ENCODE measurements around the gene ADAM23.

Gene ADAM23

DNA sequence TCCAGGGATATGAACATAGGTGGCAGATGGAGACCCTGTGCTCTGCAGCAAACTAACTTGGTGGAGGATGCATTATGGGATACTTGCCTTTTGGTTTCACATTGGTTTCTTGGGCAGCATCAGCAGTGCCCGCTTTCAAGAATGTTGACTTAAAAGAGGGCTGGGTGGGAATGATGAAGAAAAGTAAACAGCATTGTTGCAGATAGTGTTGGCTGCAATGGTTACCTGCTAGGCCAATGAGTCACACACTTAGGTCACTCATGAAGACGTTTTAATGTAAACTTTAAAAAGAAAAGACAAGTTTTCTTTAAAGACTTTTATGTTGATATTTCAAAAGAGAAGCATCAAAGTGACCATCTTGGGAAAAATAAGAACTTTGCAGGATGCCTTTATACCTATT is 172.8 kb downstream of the ADAM23 start:
- no peak for DNase-seq (ENCODE audit: extremely low spot score, insufficient read length, low read depth)
- no peak for FAIRE-seq

DNA sequence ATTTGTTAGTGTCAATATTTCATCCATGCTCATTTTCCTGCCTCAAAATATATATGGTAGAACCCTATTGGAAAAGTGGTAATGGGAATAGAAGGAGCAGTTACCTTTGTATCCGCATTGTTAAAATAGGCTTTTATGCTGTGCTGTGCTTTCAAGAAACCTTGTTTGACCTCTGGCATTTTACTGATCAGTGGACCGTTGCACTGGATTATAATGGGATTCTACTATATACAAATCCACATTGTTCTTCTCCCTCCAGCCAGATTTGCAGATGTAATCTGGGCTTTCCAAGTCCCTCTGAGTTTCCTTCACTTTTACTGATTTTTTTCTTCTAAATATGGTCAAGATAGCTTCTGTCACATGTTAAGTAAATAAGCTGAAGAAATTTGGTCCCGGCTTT is 175.7 kb downstream of the ADAM23 start:
- no peak for FAIRE-seq
- DNase-seq (ENCODE audit: extremely low spot score, insufficient read length, low read depth), result no peak

DNA sequence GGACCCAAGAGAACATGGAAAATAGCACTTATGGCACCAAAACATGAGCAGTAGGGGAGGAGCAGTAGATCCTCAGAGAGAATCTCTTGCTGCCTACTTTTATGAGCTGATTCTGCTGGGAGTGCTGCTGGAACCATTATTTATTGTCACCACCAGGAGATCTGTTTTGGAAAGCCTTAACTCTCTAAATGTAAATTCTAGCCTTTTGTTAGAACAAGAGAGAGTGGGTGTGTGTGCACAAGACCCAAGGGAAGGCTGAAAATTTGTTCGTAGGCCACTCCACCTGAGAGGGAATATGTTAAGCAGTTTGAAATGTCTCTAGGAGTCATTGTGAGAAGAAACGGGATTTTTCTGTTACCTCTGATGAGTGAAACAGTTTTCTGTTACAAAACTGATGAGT is 182.8 kb downstream of the ADAM23 start:
- DNase-seq (ENCODE audit: extremely low spot score, insufficient read length, low read depth), result no peak
- FAIRE-seq, result no peak

DNA sequence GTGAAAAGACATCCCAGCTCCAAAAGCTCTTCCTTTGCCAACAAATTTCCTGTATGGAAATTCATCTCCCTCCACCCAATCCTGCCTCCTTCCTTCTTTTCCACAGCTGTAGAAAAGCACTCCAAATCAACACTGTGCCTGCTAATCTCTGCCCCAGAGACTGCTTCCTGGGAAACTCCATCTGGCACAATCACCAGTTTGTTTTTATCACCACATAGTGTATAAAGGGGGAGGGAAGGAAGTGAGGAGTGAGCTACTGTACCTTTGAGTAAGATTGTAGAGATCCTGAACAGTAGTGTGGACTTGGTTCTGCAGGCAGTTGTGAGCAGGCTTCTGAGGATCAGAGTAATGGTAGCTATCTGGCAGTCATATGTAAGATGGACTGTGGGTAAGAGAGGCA is 184.3 kb downstream of the ADAM23 start:
- no peak for FAIRE-seq
- no peak for DNase-seq (ENCODE audit: extremely low spot score, insufficient read length, low read depth)

DNA sequence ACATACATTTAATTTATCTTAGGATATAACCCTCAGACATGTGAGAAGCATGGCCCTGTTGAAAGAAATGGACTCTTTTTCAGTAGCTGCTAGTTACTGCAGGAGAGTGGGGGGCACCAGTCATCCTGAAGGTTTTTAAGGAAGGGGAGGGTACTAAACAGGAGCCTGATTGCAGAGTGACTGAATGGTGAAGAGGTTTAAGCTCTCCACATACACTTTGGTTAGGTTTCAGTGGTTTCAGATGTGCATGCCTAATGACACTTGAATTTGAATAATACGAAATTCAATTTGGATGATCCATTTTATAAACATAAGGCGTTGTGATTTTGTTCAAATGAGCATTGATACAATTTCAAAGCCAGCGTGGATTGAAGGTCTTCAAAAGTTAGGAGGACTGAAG is 188.0 kb downstream of the ADAM23 start:
- DNase-seq (ENCODE audit: extremely low spot score, insufficient read length, low read depth) (no peak), FAIRE-seq (no peak)

DNA sequence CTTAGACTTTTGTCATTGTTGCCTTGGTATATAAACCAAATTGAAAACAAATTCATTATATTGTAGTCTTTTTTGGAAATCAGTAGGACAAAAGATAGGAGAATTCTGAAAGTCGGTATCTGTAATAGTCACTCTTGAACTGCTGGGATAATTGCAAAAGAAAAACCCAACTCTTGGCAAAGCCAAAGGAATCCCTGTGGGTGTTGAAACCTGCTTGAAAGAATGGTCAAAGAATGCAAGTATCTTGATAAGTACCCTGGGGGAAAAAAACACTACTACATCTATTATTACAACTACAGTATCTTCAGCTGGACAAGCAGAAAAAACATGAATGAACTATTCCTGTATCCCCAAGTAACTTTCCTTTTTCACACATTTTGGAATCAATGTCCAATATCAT is 191.7 kb downstream of the ADAM23 start:
- FAIRE-seq (no peak), DNase-seq (ENCODE audit: extremely low spot score, insufficient read length, low read depth) (no peak)

DNA sequence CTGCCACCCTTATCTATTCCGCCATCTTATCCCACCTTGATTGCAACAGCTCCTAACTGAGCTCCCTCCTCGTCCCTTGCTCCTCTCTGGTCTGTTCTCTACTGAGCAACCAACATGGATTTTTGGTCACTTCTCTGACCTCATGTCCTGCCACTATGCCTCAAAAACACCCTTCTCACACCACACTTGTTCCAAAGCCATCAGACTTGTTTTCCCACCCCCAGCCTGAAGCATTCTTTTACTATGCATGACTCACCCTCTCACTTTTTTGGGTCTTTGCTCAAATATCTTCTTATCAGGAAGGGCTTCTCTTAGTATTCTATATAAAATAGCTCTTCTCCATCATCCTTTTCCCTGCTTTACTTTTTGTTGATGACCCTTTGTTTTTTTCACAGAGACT is 196.3 kb downstream of the ADAM23 start:
- FAIRE-seq (no peak), DNase-seq (ENCODE audit: extremely low spot score, insufficient read length, low read depth) (no peak)

DNA sequence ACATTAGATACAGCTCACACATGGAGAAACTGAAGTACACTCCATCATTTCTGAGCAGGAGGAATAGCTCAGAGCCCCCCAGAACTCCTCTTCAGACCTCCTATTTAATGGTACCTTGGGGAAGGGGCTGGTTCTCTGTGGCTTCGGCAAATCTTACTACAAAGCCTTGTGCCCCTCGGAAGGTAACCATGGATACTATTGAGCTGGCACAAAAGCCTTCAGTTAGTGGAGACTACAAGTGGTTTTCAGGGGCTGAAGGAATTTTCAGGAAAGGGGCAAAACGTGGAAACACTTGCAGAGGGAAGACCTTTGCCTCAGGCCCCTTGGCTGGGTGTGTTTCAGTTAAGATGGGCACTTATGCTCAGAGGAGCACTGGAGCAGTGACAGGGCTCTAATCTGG is 197.9 kb downstream of the ADAM23 start:
- FAIRE-seq, result no peak
- DNase-seq (ENCODE audit: extremely low spot score, insufficient read length, low read depth), result no peak

DNA sequence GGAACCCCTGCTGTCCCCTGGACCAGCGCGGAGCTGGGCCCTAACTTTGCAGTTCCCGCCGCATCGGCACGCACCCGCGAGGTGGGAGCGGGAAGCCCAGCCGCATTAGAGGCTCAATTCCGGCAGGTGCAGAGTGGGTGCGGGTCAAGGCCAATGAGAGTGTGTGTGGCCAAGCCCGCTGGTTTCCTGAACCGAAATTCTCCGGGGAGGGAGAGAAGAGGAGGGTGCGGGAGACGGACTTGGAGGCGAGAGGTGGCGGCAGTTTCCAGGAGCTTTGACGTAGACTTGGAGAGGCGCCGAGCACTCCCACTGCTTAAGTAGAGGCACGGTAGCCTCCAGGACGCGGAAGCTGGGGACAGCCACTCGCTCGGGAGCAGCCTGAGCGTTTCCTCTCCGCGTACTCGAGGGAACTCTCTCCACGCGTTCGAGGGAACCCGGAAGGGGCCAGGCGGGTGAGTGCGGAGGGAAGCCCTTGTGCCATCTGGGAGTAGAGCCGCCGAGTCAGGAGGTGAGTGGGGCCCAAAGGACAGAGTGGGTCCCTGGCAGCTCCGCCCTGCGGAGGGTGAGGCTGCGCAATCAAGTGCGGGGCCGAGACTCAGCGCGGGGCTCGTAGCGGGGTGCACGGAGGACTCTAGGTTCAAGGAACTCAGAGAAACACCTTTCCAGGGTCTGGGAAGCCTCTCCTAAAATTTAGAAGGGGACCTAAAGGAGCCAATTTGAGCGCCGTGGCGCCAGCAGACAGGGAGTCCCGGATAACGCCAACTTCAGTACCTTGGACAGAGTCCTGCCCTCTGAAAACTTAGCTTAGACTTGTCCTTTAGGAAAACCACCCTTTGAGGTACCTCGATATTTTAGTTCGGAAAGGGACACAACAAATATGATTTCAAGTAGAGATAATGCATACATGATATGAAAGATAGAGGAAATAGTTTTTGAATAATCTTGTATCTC is 199.0 kb downstream of the ADAM23 start, which contains the start of gene FAM237A:
Gene FAM237A (plus strand): TSS at position 413 of the 951 bp plus-strand sequence. CDS start 1,750 bp downstream, outside the sequence.
- FAIRE-seq (no peak), DNase-seq (ENCODE audit: extremely low spot score, insufficient read length, low read depth) (no peak)

DNA sequence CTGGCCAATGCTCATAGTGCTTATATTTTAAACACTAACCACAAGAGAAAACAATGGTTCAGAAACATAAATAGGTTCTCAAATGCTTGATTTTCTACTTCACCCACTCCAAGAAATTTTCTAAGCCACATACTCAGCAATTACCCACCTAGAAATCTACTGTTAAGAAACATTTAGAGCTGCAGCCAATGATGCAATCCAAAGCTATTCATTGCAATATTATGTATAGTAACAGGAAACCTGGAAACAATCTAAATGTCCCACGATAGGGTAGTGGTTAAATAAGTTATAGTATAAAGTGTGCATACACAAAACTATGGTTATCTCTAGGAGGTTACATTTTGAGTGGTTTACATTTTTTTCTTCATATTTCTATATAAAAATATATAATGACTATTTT is 204.7 kb downstream of the ADAM23 start:
- no peak for FAIRE-seq
- DNase-seq (ENCODE audit: extremely low spot score, insufficient read length, low read depth), result no peak

DNA sequence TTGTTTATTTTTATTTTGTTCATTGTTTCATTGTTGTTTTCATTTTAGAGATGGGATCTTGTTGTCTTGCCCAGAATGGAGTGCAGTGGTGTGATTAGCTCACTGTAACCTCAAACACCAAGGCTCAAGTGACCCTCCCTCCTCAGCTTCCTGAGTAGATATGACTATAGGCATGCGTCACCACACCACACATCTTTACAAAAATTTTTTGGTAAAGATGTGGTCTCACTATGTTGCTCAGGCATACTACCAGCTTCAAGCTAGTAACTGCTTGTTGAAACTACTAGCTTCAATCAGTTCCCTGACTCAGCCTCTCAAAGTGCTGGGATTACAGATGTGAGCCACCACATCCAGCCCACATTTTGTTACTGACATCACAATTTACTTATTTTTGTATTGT is 213.8 kb downstream of the ADAM23 start:
- FAIRE-seq, result no peak
- no peak for DNase-seq (ENCODE audit: extremely low spot score, insufficient read length, low read depth)

DNA sequence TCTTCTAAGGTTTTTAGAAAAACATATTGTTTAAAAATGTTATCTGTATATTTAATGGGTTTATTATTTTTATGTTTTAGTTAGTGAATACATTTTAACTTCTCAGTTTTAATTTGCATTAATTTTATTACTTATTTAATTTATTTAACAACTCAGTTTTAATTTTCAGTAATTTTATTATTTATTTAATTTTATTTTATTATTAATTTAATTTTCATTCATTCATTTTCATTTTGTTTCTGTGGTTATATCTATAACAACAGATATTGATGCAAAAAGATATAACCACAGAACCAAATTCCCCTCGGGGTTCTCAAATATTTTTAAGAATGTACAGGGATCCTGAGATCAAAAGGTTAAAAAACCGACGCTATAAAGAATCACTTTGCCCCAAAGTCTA is 221.9 kb downstream of the ADAM23 start:
- DNase-seq (ENCODE audit: extremely low spot score, insufficient read length, low read depth) (no peak), FAIRE-seq (no peak)

Measured in GM18507 (cell line).